H1 (cell line): ENCODE measurements around the gene P2RY14. TPM values are rescaled to one million over a fixed set of nuclear protein-coding genes. Genes with fewer than 3 reads are reported as not detected.

ENCODE experiments used
- CTCF ChIA-PET: fragments of 300-600 bp; sonication (Branson Sonifier 250); formaldehyde crosslinking; loops from one replicate; lab custom pipeline; 2021; ENCODE audit not compliant: partially characterized antibody; lab: Charles Lee
- POLR2A ChIA-PET: fragments of 300-600 bp; sonication (Branson Sonifier 250); formaldehyde crosslinking; loops from one replicate; lab custom pipeline; 2021; ENCODE audit warnings: inconsistent platforms; ENCODE audit not compliant: partially characterized antibody; lab: Charles Lee
- DNase-seq, 2 experiments: peaks; one replicate each; pipeline versions ENCODE4 v3.0.0 to v3.0.0-alpha.2; 2010 to 2022; ENCODE audit warnings: low spot score in 2 of 2, low read depth in 1 of 2, mixed read lengths in 1 of 2
- FAIRE-seq: peaks from 2 replicates; lab custom pipeline; 2011; peaks lifted over from hg19 to GRCh38; lab: Jason Lieb, UNC
- H2AFZ ChIP-seq: 2 replicates; pipeline ENCODE4 v1.8.1; 2012; ENCODE audit warnings: low read length, inconsistent platforms
- H2AK5ac ChIP-seq: 2 replicates; pipeline ENCODE4 v1.6.1; 2013; ENCODE audit warnings: low read depth, low read length
- H2BK120ac ChIP-seq: replicated peaks from 2 replicates; pipeline ENCODE3; 2013; ENCODE audit warnings: low read depth, low read length, inconsistent platforms
- H2BK12ac ChIP-seq: 2 replicates; pipeline ENCODE4 v1.6.1; 2013; ENCODE audit warnings: low read depth, low read length
- H2BK15ac ChIP-seq: 2 replicates; pipeline ENCODE4 v1.6.1; 2013; ENCODE audit warnings: low read length
- H2BK20ac ChIP-seq: 2 replicates; pipeline ENCODE4 v1.6.1; 2013; ENCODE audit warnings: low read length
- H2BK5ac ChIP-seq: 2 replicates; pipeline ENCODE4 v1.6.1; 2013; ENCODE audit warnings: low read depth, low read length
- H3K14ac ChIP-seq: 2 replicates; pipeline ENCODE4 v1.6.1; 2013; ENCODE audit warnings: inconsistent platforms; ENCODE audit not compliant: insufficient read length
- H3K18ac ChIP-seq: 2 replicates; pipeline ENCODE4 v1.6.1; 2013; ENCODE audit warnings: low read length; ENCODE audit errors: extremely low read depth
- H3K23ac ChIP-seq: 2 replicates; pipeline ENCODE4 v1.6.1; 2013; ENCODE audit warnings: inconsistent platforms; ENCODE audit not compliant: insufficient read length
- H3K23me2 ChIP-seq: 2 replicates; pipeline ENCODE4 v1.6.1; 2013; ENCODE audit warnings: low read depth, low read length
- H3K27ac ChIP-seq: 2 replicates; pipeline ENCODE4 v1.6.1; 2011; ENCODE audit warnings: low read depth, low read length, inconsistent platforms
- H3K27me3 ChIP-seq, 4 experiments: replicated peaks in 1 of 4; 1 replicate in 1 of 4; 2 replicates in 3 of 4; pipeline versions ENCODE4 v1.6.1 to v1.8.1; 2011 to 2013; ENCODE audit warnings: low read length in 3 of 4, mild to moderate bottlenecking in 3 of 4, inconsistent platforms in 2 of 4, mixed read lengths in 2 of 4, moderate library complexity in 1 of 4; ENCODE audit not compliant: control insufficient read depth in 3 of 4, insufficient read depth in 3 of 4; ENCODE audit errors: extremely low read depth in 1 of 4
- H3K36me3 ChIP-seq, 4 experiments: 2 replicates each; pipeline versions ENCODE4 v1.6.1 to v1.8.1; 2011 to 2013; ENCODE audit warnings: mild to moderate bottlenecking in 4 of 4, low read length in 3 of 4, moderate library complexity in 2 of 4, control low read depth in 1 of 4, inconsistent platforms in 1 of 4; ENCODE audit not compliant: insufficient read depth in 4 of 4, control insufficient read depth in 2 of 4
- H3K4ac ChIP-seq: replicated peaks from 2 replicates; pipeline ENCODE3; 2013; ENCODE audit warnings: low read length, low read depth, mixed read lengths, inconsistent platforms; ENCODE audit not compliant: insufficient read length
- H3K4me1 ChIP-seq, 4 experiments: replicated peaks in 1 of 4; 1 replicate in 1 of 4; 2 replicates in 3 of 4; pipeline versions ENCODE4 v1.6.1 to v1.8.1; 2011 to 2013; ENCODE audit warnings: low read length in 3 of 4, inconsistent platforms in 2 of 4, mixed read lengths in 1 of 4; ENCODE audit not compliant: insufficient read depth in 4 of 4, control insufficient read depth in 3 of 4
- H3K4me2 ChIP-seq, 2 experiments: 2 replicates each; pipeline versions ENCODE4 v1.6.1 to v1.8.1; 2011 to 2013; ENCODE audit warnings: low read depth in 2 of 2, low read length in 2 of 2, control low read depth in 1 of 2, inconsistent platforms in 1 of 2, mild to moderate bottlenecking in 1 of 2; ENCODE audit not compliant: insufficient read depth in 1 of 2
- H3K4me3 ChIP-seq, 4 experiments: fragments of 200-600, 300-600 bp in 1 of 4; sonication (generic), shearing (Covaris generic), sonication (Bioruptor Twin) in 1 of 4; 2 replicates each; pipeline versions ENCODE4 v1.5.1 to v1.8.1; 2011 to 2016; ENCODE audit warnings: low read length in 4 of 4, low read depth in 3 of 4, control low read depth in 2 of 4, inconsistent platforms in 2 of 4, mild to moderate bottlenecking in 2 of 4, mixed read lengths in 1 of 4, moderate library complexity in 1 of 4; ENCODE audit not compliant: insufficient read depth in 2 of 4; ENCODE audit errors: extremely low read depth in 1 of 4
- H3K56ac ChIP-seq: replicated peaks from 2 replicates; pipeline ENCODE3; 2013; ENCODE audit warnings: low read depth, mild to moderate bottlenecking, mixed read lengths, low read length, inconsistent platforms; ENCODE audit not compliant: insufficient read length
- H3K79me1 ChIP-seq: 2 replicates; pipeline ENCODE4 v1.6.1; 2013; ENCODE audit warnings: low read depth, low read length, control low read depth
- H3K79me2 ChIP-seq, 2 experiments: 2 replicates each; pipeline versions ENCODE4 v1.6.1 to v1.8.1; 2012 to 2013; ENCODE audit warnings: low read length in 2 of 2, mild to moderate bottlenecking in 2 of 2, inconsistent platforms in 1 of 2; ENCODE audit not compliant: insufficient read depth in 2 of 2, control insufficient read depth in 1 of 2
- H3K9ac ChIP-seq, 4 experiments: replicated peaks in 1 of 4; 1 replicate in 1 of 4; 2 replicates in 3 of 4; pipeline versions ENCODE4 v1.6.1 to v1.8.1; 2011 to 2013; ENCODE audit warnings: low read depth in 3 of 4, low read length in 3 of 4, control low read depth in 2 of 4, mild to moderate bottlenecking in 2 of 4, moderate library complexity in 2 of 4, inconsistent platforms in 1 of 4; ENCODE audit errors: extremely low read depth in 1 of 4
- H3K9me3 ChIP-seq, 2 experiments: 2 replicates each; pipeline versions ENCODE4 v1.6.1 to v1.8.1; 2012 to 2013; ENCODE audit warnings: mild to moderate bottlenecking in 2 of 2, moderate library complexity in 2 of 2, control low read depth in 1 of 2, inconsistent platforms in 1 of 2, low read depth in 1 of 2, low read length in 1 of 2, mixed read lengths in 1 of 2; ENCODE audit not compliant: insufficient read depth in 2 of 2
- H4K20me1 ChIP-seq, 2 experiments: replicated peaks in 1 of 2; 2 replicates each; pipeline versions ENCODE3 to v1.8.1; 2011 to 2013; ENCODE audit warnings: inconsistent platforms in 2 of 2, low read length in 2 of 2, mild to moderate bottlenecking in 1 of 2; ENCODE audit not compliant: insufficient read depth in 2 of 2, control insufficient read depth in 1 of 2
- H4K5ac ChIP-seq: 2 replicates; pipeline ENCODE4 v1.6.1; 2013; ENCODE audit warnings: low read length, low read depth, mixed read lengths, inconsistent platforms; ENCODE audit not compliant: insufficient read length
- H4K8ac ChIP-seq: 2 replicates; pipeline ENCODE4 v1.8.0; 2013; ENCODE audit warnings: mild to moderate bottlenecking, moderate library complexity, low read length, inconsistent platforms; ENCODE audit not compliant: insufficient read depth; ENCODE audit errors: extremely low read depth
- H4K91ac ChIP-seq: replicated peaks from 2 replicates; pipeline ENCODE3; 2013; ENCODE audit warnings: low read length, mixed read lengths, inconsistent platforms; ENCODE audit not compliant: insufficient read length
- CEBPB ChIP-seq: IDR thresholded peaks from 2 replicates; pipeline ENCODE4 v1.6.1; 2012; ENCODE audit warnings: low read depth, low read length
- CHD1 ChIP-seq: IDR thresholded peaks from 2 replicates; pipeline ENCODE4 v1.6.1; 2012; ENCODE audit warnings: low read depth, low read length, improper control_type of control experiment
- CREB1 ChIP-seq: IDR thresholded peaks from 2 replicates; pipeline ENCODE4 v1.6.1; 2012; ENCODE audit warnings: inconsistent platforms
- EZH2 ChIP-seq: fragments of 200-600 bp; sonication (generic); IDR thresholded peaks from 2 replicates; pipeline ENCODE4 v1.7.1; 2012; ENCODE audit warnings: low read depth, mild to moderate bottlenecking, moderate library complexity, low read length, inconsistent platforms; ENCODE audit not compliant: severe bottlenecking
- FOSL1 ChIP-seq: IDR thresholded peaks from 2 replicates; pipeline ENCODE4 v1.6.1; 2011; ENCODE audit warnings: mild to moderate bottlenecking, low read depth, low read length, moderate library complexity; ENCODE audit not compliant: insufficient read depth
- KDM4A ChIP-seq: IDR thresholded peaks from one replicate; pipeline ENCODE4 v1.7.1; 2012; ENCODE audit warnings: low read depth, mild to moderate bottlenecking, moderate library complexity, low read length, inconsistent platforms; ENCODE audit not compliant: severe bottlenecking
- MAX ChIP-seq: IDR thresholded peaks from 2 replicates; pipeline ENCODE4 v1.6.1; 2012; ENCODE audit warnings: inconsistent platforms
- POLR2AphosphoS5 ChIP-seq: IDR thresholded peaks from 2 replicates; pipeline ENCODE4 v1.6.1; 2011; ENCODE audit warnings: low read depth, low read length
- RAD21 ChIP-seq, 2 experiments: IDR thresholded peaks in 1 of 2; conservative IDR thresholded peaks in 1 of 2; 2 replicates each; pipeline ENCODE4 v1.6.1; 2011; ENCODE audit warnings: low read depth in 2 of 2, low read length in 2 of 2, improper control_type of control experiment in 1 of 2, inconsistent platforms in 1 of 2, mild to moderate bottlenecking in 1 of 2, moderate library complexity in 1 of 2
- SIN3A ChIP-seq, 2 experiments: IDR thresholded peaks in 1 of 2; conservative IDR thresholded peaks in 1 of 2; 2 replicates each; pipeline ENCODE4 v1.6.1; 2011 to 2012; ENCODE audit warnings: low read length in 2 of 2, improper control_type of control experiment in 1 of 2, low read depth in 1 of 2, mild to moderate bottlenecking in 1 of 2
- SP4 ChIP-seq: IDR thresholded peaks from 2 replicates; pipeline ENCODE4 v1.6.1; 2012; ENCODE audit warnings: low read length, inconsistent platforms
- TAF1 ChIP-seq: IDR thresholded peaks from 2 replicates; pipeline ENCODE4 v1.6.1; 2011; ENCODE audit warnings: mild to moderate bottlenecking, low read depth, low read length
- YY1 ChIP-seq: IDR thresholded peaks from 2 replicates; pipeline ENCODE4 v1.6.1; 2011; ENCODE audit warnings: low read depth, mild to moderate bottlenecking, low read length
- ZNF274 ChIP-seq: IDR thresholded peaks from 2 replicates; pipeline ENCODE4 v1.7.0; 2012; ENCODE audit warnings: low read length, borderline replicate concordance; ENCODE audit errors: extremely low read depth
- WGBS, 2 experiments: shearing (Covaris generic) in 1 of 2; methylation state at CpG; one replicate each; pipeline versions ENCODE4 v1.1.6 to v1.1.7; 2013 to 2015; ENCODE audit warnings: low lambda C conversion rate in 2 of 2, mixed read lengths in 2 of 2, inconsistent platforms in 1 of 2, low coverage in 1 of 2, missing lambda C conversion rate in 1 of 2; ENCODE audit not compliant: insufficient replicate concordance in 2 of 2, insufficient coverage in 1 of 2, insufficient read length in 1 of 2; ENCODE audit errors: extremely low coverage in 1 of 2, missing lambda C conversion rate in 1 of 2; 5-methylcytosine and 5-hydroxymethylcytosine counted together
- polyA plus RNA-seq, 7 experiments: library from polyadenylated mRNA; depleted of rRNA in 3 of 7; stranded (reverse) in 5 of 7; unstranded in 2 of 7; fragments of >200 nt in 5 of 7; fragments of 200-250 nt in 2 of 7; gene quantifications; 1 replicate in 5 of 7; 2 replicates in 1 of 7; 4 replicates in 1 of 7; pipeline versions ENCODE4 v1.2.1 to v1.2.3, GENCODE V29; 2011 to 2013; ENCODE audit warnings: missing spikeins in 2 of 7, mixed read lengths in 2 of 7
- total RNA-seq: library from RNA; stranded (reverse); fragmentation: NEBNext Ultra II Directional; extraction: Animal tissue kit (Norgen Biotek cat#: 25700); gene quantifications from 2 replicates; pipeline ENCODE4 v1.2.1, GENCODE V29; 2021

Gene P2RY14
- total and polyA plus RNA-seq, 2 of the 8 experiments (the other 6 are each of a cell fraction or from before 2014, with no cell fraction given), result not detected

GRCh38 chr3:151203051-151203420 lies 75.3 kb downstream of the P2RY14 start, which contains the start of gene GPR171:
GPR171 (minus strand) TSS chr3:151203216; CDS start chr3:151199386, 3,830 bp downstream.
- Histone ChIP-seq H4K20me1 (no peaks in the 10 kb centered on the region), H3K14ac (no peak within 1 kb of the TSS), H3K79me1 (no peaks in the 10 kb centered on the region), H3K27me3 (no peaks in the 10 kb centered on the region), H2AK5ac (no peak within 1 kb of the TSS), H3K23me2 (no peaks in the 10 kb centered on the region), H3K18ac (no peak within 1 kb of the TSS), H2BK15ac (no peak within 1 kb of the TSS), H2BK20ac (no peak within 1 kb of the TSS), H3K9me3 (no peaks in the 10 kb centered on the region), H3K23ac (no peak within 1 kb of the TSS), H3K4me1 (no peaks in the 10 kb centered on the region), H3K56ac (no peak within 1 kb of the TSS), H3K9ac (no peak within 1 kb of the TSS)
- ChIA-PET POLR2A (no interaction called here), CTCF (interaction anchor here (0.7 to 1.2 kb wide), 3 partner anchors 9 to 79 kb away, joined by 3 to 4 read pairs (median 3); no protein-coding TSS in a partner anchor)
- WGBS, 2 experiments, result 89% methylated on average over 3 of the region's 3 CpGs; no CpG with 5 or more reads in 1 of the 2 experiments
- TF ChIP-seq KDM4A, result no peak
- TF ChIP-seq CHD1, result no peak
- no peak for TF ChIP-seq ZNF274
- TF ChIP-seq CREB1, result no peak
- TF ChIP-seq POLR2AphosphoS5, result no peak
- no peak for TF ChIP-seq CEBPB
- no peak for TF ChIP-seq MAX
- no peak for TF ChIP-seq SP4
- no peak for TF ChIP-seq TAF1
- TF ChIP-seq FOSL1, result no peak
- TF ChIP-seq SIN3A (conservative IDR thresholded peaks at IDR 0.05 in 1 of 2, IDR thresholded peaks at IDR 0.05 in 1 of 2; ENCODE audit: low read depth in 1 of 2, low read length in 2 of 2), result no peak
- TF ChIP-seq YY1, result no peak
- no peak for TF ChIP-seq RAD21 (IDR thresholded peaks at IDR 0.05 in 1 of 2, conservative IDR thresholded peaks at IDR 0.05 in 1 of 2; ENCODE audit: low read depth in 2 of 2, low read length in 2 of 2)
- no peak for TF ChIP-seq EZH2
- TF ChIP-seq, all 59 proteins: peak for 0
- Histone ChIP-seq H3K36me3 (no peaks in the 10 kb centered on the region), H2BK12ac (no peak within 1 kb of the TSS), H3K27ac (no peak within 1 kb of the TSS), H3K4me3 (no peak within 1 kb of the TSS), H2AFZ (no peak within 1 kb of the TSS), H4K8ac (no peak within 1 kb of the TSS), H3K4ac (no peak within 1 kb of the TSS), H2BK5ac (no peak within 1 kb of the TSS), H4K5ac (no peak within 1 kb of the TSS), H2BK120ac (no peak within 1 kb of the TSS), H4K91ac (no peak within 1 kb of the TSS), H3K79me2 (no peaks in the 10 kb centered on the region), H3K4me2 (no peak within 1 kb of the TSS)
- DNase-seq, result no peak
- FAIRE-seq, result no peak
